ENCODE measurements around the gene ACSS1.

ACSS1 gene

DNA sequence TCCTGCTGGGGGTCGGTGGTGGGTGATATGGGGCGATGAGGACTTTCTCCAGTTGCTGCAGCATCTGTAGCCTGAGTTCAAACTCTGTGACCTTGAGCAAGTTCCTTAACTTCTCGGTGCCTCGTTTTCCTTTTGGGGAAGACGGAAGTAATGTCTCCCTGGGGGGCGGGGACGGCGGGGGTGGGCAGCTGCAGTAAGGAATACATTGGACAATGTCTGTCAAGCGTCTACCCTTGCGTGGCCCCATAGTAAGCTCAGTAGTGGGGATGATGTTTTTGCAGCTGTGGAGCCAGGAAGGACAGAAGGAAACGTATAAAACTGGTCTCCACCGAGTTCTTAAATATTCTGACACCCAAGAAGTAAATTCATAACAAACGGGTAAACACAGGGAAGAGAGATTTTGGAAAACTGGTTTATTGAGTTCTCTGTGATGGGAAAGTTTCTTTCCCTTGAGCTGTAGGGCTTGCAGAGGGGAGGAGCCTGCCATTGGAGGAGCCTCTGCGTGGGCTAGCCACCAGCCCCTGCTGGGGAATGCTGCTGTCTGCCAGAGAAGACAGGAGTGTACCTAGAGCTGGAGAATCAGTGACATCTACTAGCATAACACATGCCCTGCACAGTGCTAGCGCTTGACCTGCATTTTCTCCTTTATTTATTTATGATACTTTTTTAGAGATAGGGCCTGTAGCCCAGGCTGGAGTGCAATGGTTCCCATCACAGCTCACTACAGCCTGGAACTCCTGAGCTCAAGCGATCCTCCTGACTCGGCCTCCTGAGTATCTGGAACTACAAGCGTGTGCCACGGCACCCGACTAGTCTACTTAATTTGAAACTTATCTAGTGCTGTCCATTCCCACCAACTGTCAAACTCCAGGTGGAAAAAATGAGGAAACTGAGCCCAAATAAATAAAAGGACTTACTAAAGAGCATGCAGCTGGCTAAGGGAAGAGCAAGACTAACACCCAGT, 1.2 kb upstream of the ACSS1 start:
- no peak for DNase-seq

DNA sequence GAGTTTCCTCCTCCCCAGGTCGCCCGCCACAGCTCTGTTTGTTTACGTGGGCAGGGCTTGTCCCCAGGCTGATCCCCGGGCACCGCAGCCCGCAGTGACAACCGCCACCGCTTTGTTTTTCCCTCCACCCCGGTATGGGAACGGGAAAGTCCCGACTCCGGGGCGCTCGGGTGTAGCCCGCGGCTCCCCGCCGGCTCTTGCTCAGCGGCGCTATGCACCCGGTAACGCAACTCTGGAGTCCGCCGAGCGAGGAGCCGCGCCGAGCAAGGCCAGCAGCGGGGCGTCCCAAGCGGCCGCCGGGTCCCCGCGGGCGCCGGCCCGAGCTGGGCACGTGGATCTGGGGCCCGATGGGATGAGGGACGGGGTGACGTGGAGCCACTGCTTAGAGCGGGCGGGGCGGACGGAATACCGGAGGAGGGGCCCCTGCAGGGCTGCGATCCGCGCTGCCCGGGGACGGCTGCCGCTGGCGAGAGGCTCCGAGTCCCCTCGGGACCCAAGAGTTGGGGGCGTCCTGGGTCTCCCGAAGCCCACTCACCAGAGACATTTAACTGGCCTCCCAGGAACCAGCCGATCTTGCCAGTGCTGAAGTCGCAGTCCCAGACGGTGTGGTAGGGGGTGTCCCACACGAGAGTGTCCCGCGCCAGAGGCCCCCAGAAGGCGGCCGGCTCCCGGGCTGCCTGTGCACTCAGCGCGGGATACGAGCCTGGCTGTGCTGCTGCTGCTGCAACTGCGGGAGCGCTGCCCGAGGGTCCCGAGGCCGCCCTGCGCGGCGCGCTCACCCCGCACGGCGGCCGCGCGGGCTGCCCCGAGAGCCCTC, 497 bp downstream of the ACSS1 start:
- DNase-seq = peak; percentile 66 to 79

GRCh38 chr20:25056690-25057233, 1.2 kb downstream of the ACSS1 start:
- DNase-seq = no peak

- DNase-seq = no peak
Measured at GRCh38 chr20:25055711-25056495, 2.0 kb downstream of the ACSS1 start.

DNA sequence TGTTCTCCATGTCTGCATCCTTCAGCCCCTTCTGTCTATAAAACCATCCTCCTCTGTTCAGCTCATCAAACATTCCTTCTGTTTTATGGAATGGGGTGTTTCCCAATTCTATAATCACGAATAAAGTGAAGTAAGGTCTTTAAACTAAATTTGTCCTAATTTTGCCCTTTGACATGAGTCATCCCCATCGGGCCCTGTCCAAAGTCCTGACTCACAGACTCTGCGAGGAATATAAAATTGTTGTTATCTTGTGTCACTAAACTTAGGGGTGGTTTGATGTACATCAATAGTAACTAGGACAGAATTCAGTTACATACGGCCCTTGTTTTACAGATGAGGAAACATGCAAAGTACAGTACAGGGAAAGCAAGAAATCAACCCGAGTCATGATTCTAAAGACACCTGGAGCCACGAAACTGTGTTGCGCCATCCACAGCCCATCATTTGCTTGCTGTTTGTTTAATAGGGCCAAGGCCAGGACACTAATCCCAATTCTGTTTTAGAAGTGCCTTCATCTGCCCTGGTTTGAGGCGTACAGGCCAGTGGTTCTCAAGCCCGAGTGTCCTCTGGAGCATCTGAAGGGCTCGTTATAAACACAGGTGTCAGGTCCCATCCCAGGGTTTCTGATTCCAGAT, 2.8 kb downstream of the ACSS1 start:
- no peak for DNase-seq

GRCh38 chr20:25054096-25054820, 3.7 kb downstream of the ACSS1 start:
- no peak for DNase-seq

DNA sequence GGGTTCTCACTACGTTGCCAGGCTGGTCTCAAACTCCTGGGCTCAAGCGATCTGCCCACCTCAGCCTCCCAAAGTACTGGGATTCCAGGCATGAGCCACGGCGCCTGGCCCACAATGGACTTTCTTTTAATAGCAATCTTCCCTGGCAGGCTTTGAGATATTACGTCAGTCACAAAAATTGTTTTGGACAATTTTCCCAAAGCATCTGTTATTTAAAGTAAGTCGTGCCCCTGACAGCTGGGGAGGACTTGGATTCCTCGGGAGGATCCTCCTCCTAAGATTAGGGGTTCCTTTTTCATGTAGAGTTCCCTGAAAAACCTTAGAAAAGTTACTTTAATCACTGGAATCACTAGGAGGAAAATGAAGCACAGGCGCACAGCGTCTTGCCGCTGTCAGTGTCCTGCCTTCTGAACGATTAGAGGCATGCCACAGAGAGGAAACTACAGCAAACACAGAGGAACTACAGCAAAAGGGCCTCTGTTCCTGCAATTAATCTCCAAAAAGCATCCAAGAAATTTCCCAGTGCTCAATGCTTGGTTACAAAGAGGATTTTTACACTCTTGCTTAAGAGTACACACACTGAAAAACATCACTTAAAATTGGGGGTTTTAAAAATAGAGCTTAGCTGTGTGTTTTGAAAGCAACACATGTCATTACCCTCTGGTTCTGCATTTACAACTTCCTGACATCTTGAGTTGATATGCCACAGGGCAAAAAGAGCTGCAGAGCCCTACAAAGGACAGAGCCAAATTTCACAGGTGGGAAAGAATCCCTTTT, 4.5 kb downstream of the ACSS1 start:
- DNase-seq = peak in 1 of 2 donors; percentile 40

GRCh38 chr20:25052255-25053194, 5.4 kb downstream of the ACSS1 start:
- DNase-seq = no peak

DNA sequence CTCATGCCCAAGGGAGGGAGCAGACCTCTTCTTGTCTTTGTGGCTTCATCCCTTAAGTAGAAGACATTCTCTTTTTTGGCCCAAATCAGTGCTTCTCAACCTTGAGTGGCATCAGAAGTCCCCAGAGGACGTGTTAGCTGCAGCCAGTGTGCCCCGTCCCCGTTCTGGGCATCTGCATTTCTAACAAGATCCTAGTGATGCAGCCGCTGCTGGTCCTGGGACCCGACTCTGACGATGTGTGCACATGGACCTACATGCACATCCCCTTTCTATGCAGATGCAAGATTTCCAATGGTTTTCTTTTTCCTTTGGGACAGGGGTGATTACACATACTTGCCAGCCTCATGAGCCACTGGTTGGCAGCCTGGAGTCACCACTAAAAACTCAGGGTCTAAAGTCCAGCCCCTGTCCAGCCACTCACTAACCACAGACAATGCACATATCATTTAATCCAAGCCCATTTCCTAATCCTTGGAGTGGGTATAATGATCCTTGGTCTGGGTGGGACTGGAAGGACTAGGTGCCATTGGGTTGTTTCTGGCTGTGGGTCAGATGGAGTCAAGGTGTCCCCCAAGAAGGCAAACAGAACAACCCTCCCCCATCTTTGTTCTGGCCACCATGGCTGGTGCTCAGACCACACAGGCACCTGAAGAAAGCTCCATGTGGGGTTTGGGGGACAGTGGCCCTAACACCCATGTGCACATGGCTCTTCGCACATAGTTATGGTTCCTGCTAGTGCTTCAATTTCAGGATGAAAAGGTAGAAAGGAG, 6.4 kb downstream of the ACSS1 start:
- no peak for DNase-seq

DNA sequence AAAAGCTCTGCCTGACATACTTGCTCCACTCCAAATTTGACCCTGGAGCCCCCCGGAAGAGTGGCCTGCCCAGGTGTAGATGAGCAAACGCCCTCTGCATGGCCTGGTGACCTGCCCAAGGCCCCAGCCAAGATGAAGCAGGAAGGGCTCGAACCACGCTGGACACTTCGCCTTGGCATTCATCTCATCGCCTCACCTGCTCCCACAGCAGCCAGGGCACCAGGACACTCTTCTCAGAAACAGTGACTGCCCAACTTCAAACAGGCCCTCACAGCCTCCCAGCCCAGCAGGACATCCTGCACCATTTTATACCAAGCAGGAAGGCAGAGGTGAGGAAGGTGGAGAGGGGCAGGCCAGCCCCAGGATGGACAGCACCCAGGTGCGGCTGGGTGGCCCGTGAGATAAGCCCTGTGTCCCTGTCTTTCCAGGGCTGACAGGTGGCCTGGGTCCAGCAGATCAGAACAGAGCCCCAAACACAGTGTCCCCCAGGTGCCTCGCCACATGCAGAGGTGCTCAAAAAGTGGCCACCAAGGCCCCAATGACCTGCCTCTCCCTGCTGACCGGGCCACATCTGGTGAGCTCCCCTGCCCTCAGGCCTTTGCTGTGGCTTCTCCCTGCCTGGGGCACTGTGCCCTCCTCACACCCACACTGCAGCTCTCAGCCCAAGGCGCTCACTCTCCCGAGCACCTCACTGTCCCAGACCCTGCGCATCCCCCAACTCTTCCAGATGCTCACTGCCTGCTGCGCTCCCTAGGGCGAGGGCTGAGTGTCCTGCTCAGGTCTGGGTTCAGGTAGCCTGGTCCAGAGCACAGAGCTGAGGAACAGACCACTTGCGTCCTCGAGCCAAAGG, 7.2 kb downstream of the ACSS1 start:
- no peak for DNase-seq

- DNase-seq = no peak
Measured at GRCh38 chr20:25050082-25050481, 7.9 kb downstream of the ACSS1 start.

DNA sequence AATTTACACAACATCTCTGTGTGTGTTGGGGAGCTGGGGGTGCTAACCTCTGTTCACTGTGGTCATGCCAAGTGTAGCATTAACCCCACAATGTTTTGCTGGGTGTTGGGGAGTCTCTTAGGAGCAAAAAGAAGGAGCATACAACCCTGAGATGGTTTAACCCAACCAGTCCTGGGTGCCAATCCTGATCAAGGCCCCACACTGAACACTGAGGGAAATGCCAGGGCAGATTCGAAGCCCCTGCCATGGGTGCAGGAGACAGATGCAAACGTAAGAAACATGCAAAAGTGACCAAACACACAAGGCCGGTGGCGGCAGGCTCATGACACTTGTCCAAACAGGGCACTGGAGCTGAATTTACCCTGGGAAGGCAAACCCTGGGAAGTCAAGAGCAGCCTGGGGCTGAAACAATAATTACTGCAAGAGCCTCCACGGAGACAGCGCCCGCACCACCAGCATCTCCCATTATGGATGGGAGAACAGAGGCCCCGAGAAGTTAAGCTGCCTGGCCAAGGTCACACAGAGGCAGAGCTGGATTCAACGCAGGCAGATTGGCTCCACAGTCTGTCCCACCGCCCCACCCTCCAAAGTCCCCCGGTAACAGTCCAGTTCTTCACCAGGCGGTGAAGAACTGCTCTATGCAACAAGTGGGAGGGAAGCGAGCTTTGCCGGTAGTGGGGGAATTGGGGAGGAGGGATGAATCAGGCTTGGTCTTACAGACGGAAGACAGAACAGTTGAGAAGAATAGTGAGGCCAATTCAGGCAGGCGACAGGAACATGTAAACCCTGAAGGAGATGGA, 8.5 kb downstream of the ACSS1 start:
- no peak for DNase-seq

- no peak for DNase-seq
Measured at GRCh38 chr20:25048519-25048952, 9.4 kb downstream of the ACSS1 start.

DNA sequence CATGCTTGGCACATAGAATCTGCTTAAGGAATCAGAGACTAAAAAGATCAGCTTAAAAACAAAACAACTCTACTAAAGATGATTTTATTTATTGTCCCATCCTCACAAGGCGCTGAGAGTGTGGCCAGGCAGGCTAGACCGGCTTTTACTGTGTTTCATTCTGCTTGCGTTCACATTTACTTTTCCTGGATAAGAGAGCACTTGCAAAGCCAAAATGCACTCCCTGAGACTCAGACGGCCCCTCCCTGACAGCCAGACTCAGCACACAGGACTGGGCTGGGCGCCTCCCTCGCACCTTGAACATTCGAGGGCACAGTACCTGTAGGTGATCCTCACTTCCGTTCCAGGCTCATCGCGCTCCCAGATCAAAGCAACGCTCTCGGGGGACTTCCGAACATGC, 10.2 kb downstream of the ACSS1 start:
- no peak for DNase-seq

DNA sequence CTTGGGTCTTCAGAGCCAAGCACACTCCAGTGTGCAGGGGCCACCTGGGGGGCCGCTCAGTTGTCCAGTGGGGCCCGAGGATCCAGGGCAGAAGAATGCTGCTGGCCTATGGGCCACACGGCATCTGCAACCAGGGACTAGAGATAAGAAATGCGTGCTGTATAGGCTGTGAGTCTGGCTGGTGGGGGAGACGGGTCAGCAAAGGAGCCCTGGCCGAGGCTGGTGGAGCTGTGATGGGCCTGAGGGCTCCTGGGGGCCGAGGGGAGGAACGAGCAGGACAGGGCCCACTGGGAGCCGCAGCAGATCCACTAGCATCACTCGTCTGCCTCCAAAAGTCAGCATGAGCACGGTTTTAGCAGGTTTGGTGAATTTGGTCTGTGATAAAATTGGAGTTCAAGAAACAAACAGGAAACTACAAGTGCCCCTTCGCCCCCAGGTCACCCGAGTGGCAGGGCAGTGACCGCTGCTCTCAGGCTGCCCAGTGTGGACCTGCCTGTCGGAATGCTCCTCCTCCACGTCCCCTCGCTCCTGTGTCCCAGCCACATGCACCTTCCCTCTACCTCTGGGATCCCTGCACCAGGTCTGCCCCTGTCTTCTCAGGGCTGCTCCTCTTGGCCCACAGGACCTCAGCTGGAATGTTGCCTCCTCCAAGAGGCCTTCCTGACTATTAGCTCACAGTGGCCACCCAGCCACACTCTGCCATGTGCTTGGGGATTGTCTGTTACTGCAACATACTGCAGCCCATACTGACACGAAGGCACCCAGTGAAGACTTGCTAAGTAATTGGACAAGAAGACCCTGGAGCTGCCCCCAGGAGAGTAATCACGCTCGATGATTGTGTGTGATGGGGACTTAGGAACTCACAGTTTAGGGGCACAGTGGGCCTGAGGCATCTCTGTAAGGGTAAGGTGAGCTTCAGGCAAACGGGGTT, 10.9 kb downstream of the ACSS1 start:
- DNase-seq = no peak
